IMR-90 (cell line): Measurements from ENCODE around the gene LINGO4.

Experiments used
- BHLHE40 ChIP-seq: fragments of 150-350 bp; IDR thresholded peaks from 2 replicates; pipeline ENCODE4 v1.6.1; 2016; ENCODE audit warnings: mild to moderate bottlenecking, low read depth, low read length
- CEBPB ChIP-seq: IDR thresholded peaks from 2 replicates; pipeline ENCODE4 v1.6.1; 2012; ENCODE audit warnings: low read depth, low read length, improper control_type of control experiment
- CTCF ChIP-seq: conservative IDR thresholded peaks from 2 replicates; pipeline ENCODE4 v1.5.1; 2012; ENCODE audit warnings: mild to moderate bottlenecking, low read depth, low read length, improper control_type of control experiment
- FOS ChIP-seq: fragments of 150-350 bp; IDR thresholded peaks from 2 replicates; pipeline ENCODE4 v1.6.1; 2016; ENCODE audit warnings: low read depth, low read length
- MAZ ChIP-seq: IDR thresholded peaks from 2 replicates; pipeline ENCODE4 v1.6.1; 2012; ENCODE audit warnings: low read depth, mild to moderate bottlenecking, low read length, improper control_type of control experiment, moderate library complexity, borderline replicate concordance
- NFE2L2 ChIP-seq: fragments of 150-350 bp; IDR thresholded peaks from 2 replicates; pipeline ENCODE4 v1.6.1; 2016; ENCODE audit warnings: low read depth, mild to moderate bottlenecking, low read length
- POLR2A ChIP-seq: IDR thresholded peaks from 2 replicates; pipeline ENCODE4 v1.6.1; 2012; ENCODE audit warnings: mild to moderate bottlenecking, low read depth, low read length
- RAD21 ChIP-seq: IDR thresholded peaks from 2 replicates; pipeline ENCODE4 v1.6.1; 2012; ENCODE audit warnings: low read length, improper control_type of control experiment
- RCOR1 ChIP-seq: IDR thresholded peaks from 2 replicates; pipeline ENCODE4 v1.6.1; 2012; ENCODE audit warnings: mild to moderate bottlenecking, low read length, improper control_type of control experiment; ENCODE audit not compliant: insufficient replicate concordance
- RFX5 ChIP-seq: IDR thresholded peaks from 2 replicates; pipeline ENCODE4 v1.8.0; 2012; ENCODE audit warnings: low read depth, mild to moderate bottlenecking, low read length, moderate library complexity
- SMC3 ChIP-seq: fragments of 150-350 bp; IDR thresholded peaks from 2 replicates; pipeline ENCODE4 v1.6.1; 2016; ENCODE audit warnings: low read depth, mild to moderate bottlenecking, antibody characterized with exemption, low read length, moderate library complexity
- USF2 ChIP-seq: fragments of 150-350 bp; IDR thresholded peaks from 2 replicates; pipeline ENCODE4 v1.6.1; 2017; ENCODE audit warnings: mild to moderate bottlenecking, antibody characterized with exemption, low read length, low read depth

GRCh38 chr1:151825204-151825603, 20.0 kb upstream of the LINGO4 start:
- TF ChIP-seq RAD21 (no peak), FOS (no peak), CTCF (no peak), MAZ (no peak), RFX5 (no peak), CEBPB (no peak), POLR2A (no peak), SMC3 (no peak), USF2 (no peak), BHLHE40 (no peak), NFE2L2 (no peak), RCOR1 (no peak)
